GM19043 (cell line): ENCODE data around the gene CCDC40.

ENCODE experiments used
- ATAC-seq: cut with Tn5 transposase; IDR thresholded peaks from one replicate; pipeline ENCODE4 v1.9.1; 2021; ENCODE audit warnings: low read depth; ENCODE audit not compliant: unreplicated experiment

Gene CCDC40

GRCh38 chr17:80110927-80111701 is 74.7 kb downstream of the CCDC40 start:
- ATAC-seq = no peak

GRCh38 chr17:80111702-80112470 is 75.4 kb downstream of the CCDC40 start:
- no peak for ATAC-seq

GRCh38 chr17:80112471-80113032 is 76.1 kb downstream of the CCDC40 start:
- no peak for ATAC-seq

- ATAC-seq = no peak
Observed at GRCh38 chr17:80113033-80113484, 76.6 kb downstream of the CCDC40 start.

- ATAC-seq = no peak
Observed at GRCh38 chr17:80114758-80115157, 78.3 kb downstream of the CCDC40 start.

GRCh38 chr17:80115159-80115558 is 78.7 kb downstream of the CCDC40 start:
- no peak for ATAC-seq

- ATAC-seq = no peak
Observed at GRCh38 chr17:80116276-80116920, 80.0 kb downstream of the CCDC40 start.

- no peak for ATAC-seq
Observed at GRCh38 chr17:80116921-80117380, 80.5 kb downstream of the CCDC40 start.

- ATAC-seq = no peak
Observed at GRCh38 chr17:80117491-80118401, 81.3 kb downstream of the CCDC40 start.

- ATAC-seq = no peak
Observed at GRCh38 chr17:80118601-80119270, 82.3 kb downstream of the CCDC40 start.

GRCh38 chr17:80119271-80119791 is 82.9 kb downstream of the CCDC40 start:
- ATAC-seq = no peak

GRCh38 chr17:80119839-80120238 is 83.4 kb downstream of the CCDC40 start:
- ATAC-seq = no peak

- ATAC-seq = no peak
Observed at GRCh38 chr17:80122026-80122575, 85.7 kb downstream of the CCDC40 start.

- ATAC-seq = no peak
Observed at GRCh38 chr17:80122926-80123505, 86.6 kb downstream of the CCDC40 start.

- no peak for ATAC-seq
Observed at GRCh38 chr17:80123791-80124190, 87.3 kb downstream of the CCDC40 start.

- ATAC-seq = no peak
Observed at GRCh38 chr17:80124351-80124981, 88.0 kb downstream of the CCDC40 start.

- ATAC-seq = no peak
Observed at GRCh38 chr17:80125656-80126448, 89.4 kb downstream of the CCDC40 start.
